ENCODE data around the gene CUEDC1.

DNA sequence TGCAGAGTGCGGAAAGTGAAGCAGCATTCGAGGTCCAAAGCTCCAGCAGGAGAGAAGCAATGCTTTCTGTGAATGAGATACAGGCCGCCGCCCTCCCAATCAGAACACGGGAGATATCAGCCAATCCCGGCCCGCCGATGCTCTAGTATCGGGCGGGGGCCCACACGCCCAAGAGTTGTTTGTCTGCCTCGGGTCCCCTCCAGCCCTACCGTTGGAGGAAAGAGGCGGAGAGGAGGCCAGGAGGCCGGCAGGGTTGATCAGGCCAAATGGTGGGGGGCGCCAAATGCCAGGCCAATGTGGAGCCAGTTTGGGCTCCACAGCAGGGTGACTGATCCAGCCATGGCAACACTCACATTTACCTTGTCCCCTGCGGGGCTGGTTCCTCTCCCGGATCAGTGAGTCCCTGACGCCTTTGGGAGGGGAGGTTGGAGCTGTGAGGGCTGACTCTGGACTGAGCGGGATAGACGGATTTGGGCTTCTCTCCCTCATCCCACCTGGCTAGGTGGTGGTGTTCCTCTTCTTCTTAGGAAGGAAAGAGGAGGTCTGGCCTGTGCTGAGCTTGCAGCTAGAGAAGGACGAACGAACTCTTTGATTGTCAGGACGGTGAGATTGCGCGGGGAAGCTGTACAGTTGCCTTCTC lies 10.4 kb upstream of the CUEDC1 start:
- TF ChIP-seq CTCF (IDR thresholded peaks at IDR 0.05) (no peak), POLR2A (IDR thresholded peaks at IDR 0.05; ENCODE audit: low read depth) (no peak), POLR2AphosphoS5 (IDR thresholded peaks at IDR 0.05) (no peak)
